Nephron progenitor cell (in vitro differentiated cells): ENCODE measurements around the gene FAM184B.
A peak's percentile ranks its signal among the peaks of the same experiment; 100 is the strongest.

Experiments
- DNase-seq: peaks from one replicate; pipeline ENCODE4 v3.0.0; 2021
- H3K27ac Mint-ChIP-seq: 2 replicates; pipeline ENCODE4 v1.8.0; 2021; ENCODE audit warnings: mild to moderate bottlenecking, moderate library complexity, mixed read lengths
- H3K27me3 Mint-ChIP-seq: 2 replicates; pipeline ENCODE4 v1.8.0; 2021; ENCODE audit warnings: mild to moderate bottlenecking, low read depth, mixed read lengths; ENCODE audit not compliant: poor library complexity
- H3K36me3 Mint-ChIP-seq: 2 replicates; pipeline ENCODE4 v1.8.0; 2021; ENCODE audit warnings: low read depth, mixed read lengths
- H3K4me1 Mint-ChIP-seq: 2 replicates; pipeline ENCODE4 v1.8.0; 2021; ENCODE audit warnings: mixed read lengths
- H3K4me3 Mint-ChIP-seq: 2 replicates; pipeline ENCODE4 v1.8.0; 2021; ENCODE audit warnings: mild to moderate bottlenecking, moderate library complexity, mixed read lengths
- H3K9me3 Mint-ChIP-seq: 2 replicates; pipeline ENCODE4 v1.8.0; 2021; ENCODE audit warnings: mild to moderate bottlenecking, moderate library complexity, mixed read lengths
- CTCF ChIP-seq: fragments of 200-600 bp; sonication (generic); IDR thresholded peaks from 2 replicates; pipeline ENCODE4 v1.5.0; 2021; ENCODE audit warnings: antibody characterized with exemption

The FAM184B gene

DNA sequence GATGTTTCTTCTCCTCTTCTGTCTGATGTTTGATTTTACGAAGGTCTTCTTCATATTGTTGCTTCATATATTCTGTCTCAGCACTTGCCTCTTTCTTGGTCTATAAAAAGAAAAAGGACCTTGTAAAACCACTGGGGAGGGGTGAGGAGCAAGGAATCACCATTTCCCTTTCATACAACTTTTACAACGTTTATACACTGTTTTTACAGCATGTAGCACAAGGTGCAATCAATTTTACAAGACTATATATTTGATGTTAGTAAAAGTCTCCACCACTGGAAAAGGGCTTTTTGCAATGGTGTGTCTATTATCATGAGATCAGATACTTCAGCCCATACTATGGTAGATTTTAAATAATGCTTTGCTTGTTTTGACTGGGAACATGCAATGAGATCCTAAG, 76.3 kb downstream of the FAM184B start:
- H3K4me3 Mint-ChIP-seq = no peak overlapping the region
- no peak for TF ChIP-seq CTCF
- peaks cover 12% of the 10 kb centered on the region for H3K27me3 Mint-ChIP-seq
- H3K36me3 Mint-ChIP-seq = no peaks in the 10 kb centered on the region
- no peak for DNase-seq
- H3K4me1 Mint-ChIP-seq = peaks cover 42% of the 10 kb centered on the region
- peak overlapping the region; percentile 58 for H3K27ac Mint-ChIP-seq
- peaks cover 4% of the 10 kb centered on the region for H3K9me3 Mint-ChIP-seq

- Mint-ChIP-seq H3K27me3 (peaks cover 12% of the 10 kb centered on the region), H3K27ac (no peak overlapping the region), H3K36me3 (peaks cover 5% of the 10 kb centered on the region), H3K9me3 (peaks cover 13% of the 10 kb centered on the region), H3K4me1 (peaks cover 32% of the 10 kb centered on the region), H3K4me3 (no peak overlapping the region)
- no peak for TF ChIP-seq CTCF
- no peak for DNase-seq
These were observed 77.3 kb downstream of the FAM184B start for GRCh38 chr4:17704020-17704650.

- Mint-ChIP-seq H3K27ac (no peak overlapping the region), H3K4me1 (peaks cover 31% of the 10 kb centered on the region), H3K9me3 (peaks cover 19% of the 10 kb centered on the region), H3K36me3 (peaks cover 5% of the 10 kb centered on the region), H3K4me3 (no peak overlapping the region), H3K27me3 (peaks cover 11% of the 10 kb centered on the region)
- no peak for TF ChIP-seq CTCF
- no peak for DNase-seq
These were observed 78.8 kb downstream of the FAM184B start for GRCh38 chr4:17702641-17703040.

DNA sequence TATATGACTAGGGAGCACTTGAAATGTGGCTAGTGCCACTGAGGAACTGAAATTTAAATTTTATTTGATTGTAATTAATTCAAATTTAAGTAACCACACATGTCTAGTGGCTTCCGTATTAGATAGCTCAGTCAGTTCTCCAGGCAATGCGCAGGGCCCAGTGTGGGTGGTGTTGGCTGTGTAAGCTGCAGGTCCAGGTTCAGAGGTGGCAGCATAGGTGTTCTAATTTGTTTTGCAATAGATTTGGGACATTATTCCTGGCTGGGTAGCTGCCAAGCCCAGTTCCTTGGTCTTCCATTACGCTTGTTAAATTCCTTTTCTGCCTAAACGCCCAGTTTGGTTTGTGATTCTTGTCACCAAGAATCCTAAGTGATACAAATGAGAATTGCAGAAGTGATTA, 79.5 kb downstream of the FAM184B start:
- TF ChIP-seq CTCF = no peak
- peaks cover 31% of the 10 kb centered on the region for H3K4me1 Mint-ChIP-seq
- H3K27ac Mint-ChIP-seq = no peak overlapping the region
- peaks cover 8% of the 10 kb centered on the region for H3K27me3 Mint-ChIP-seq
- H3K4me3 Mint-ChIP-seq = no peak overlapping the region
- H3K9me3 Mint-ChIP-seq = peaks cover 19% of the 10 kb centered on the region
- DNase-seq = no peak
- peaks cover 5% of the 10 kb centered on the region for H3K36me3 Mint-ChIP-seq

- no peak for TF ChIP-seq CTCF
These were observed 80.1 kb downstream of the FAM184B start for GRCh38 chr4:17701138-17701839.

GRCh38 chr4:17699380-17699779, 82.0 kb downstream of the FAM184B start:
- Mint-ChIP-seq H3K27ac (no peak overlapping the region), H3K27me3 (peaks cover 7% of the 10 kb centered on the region), H3K4me1 (peaks cover 16% of the 10 kb centered on the region), H3K36me3 (peaks cover 5% of the 10 kb centered on the region), H3K9me3 (peaks cover 19% of the 10 kb centered on the region), H3K4me3 (no peak overlapping the region)
- TF ChIP-seq CTCF = no peak
- no peak for DNase-seq

More at GRCh38 chr4:17701138-17701839, 80.1 kb downstream of the FAM184B start:
- DNase-seq = no peak
- Mint-ChIP-seq H3K27me3 (peaks cover 8% of the 10 kb centered on the region), H3K4me1 (peaks cover 31% of the 10 kb centered on the region), H3K9me3 (peaks cover 19% of the 10 kb centered on the region), H3K27ac (no peak overlapping the region), H3K36me3 (peaks cover 5% of the 10 kb centered on the region), H3K4me3 (no peak overlapping the region)
